ENCODE data around the gene ERLEC1.
"Not testable (repeated sequence)": the region's sequence is repeated elsewhere in the genome, so short reads cannot be mapped to it uniquely, and the experiment has no call there.

ERLEC1 gene

GRCh38 chr2:53784436-53784835 lies 2.4 kb upstream of the ERLEC1 start:
- DNase-seq = no peak

GRCh38 chr2:53785366-53785765 lies 1.5 kb upstream of the ERLEC1 start:
- DNase-seq = no peak

DNA sequence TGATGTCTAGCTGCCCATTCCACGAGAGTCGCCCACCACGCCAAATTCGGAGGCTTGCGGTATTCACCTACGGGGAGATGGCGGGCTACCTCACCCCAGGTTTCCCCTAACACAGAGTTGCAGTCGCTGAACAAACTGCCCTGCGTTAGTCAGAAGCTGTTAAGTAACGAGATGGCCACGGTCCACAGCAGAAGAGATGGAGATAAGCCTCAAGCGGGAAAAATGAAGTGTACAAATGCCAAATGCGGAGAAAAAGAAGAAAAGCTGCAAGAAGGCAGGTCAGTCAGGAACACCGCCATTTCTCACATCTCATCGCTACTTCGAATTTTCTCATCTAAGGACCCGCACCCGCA lies 516 bp upstream of the ERLEC1 start:
- peak; percentile 74 for DNase-seq

DNA sequence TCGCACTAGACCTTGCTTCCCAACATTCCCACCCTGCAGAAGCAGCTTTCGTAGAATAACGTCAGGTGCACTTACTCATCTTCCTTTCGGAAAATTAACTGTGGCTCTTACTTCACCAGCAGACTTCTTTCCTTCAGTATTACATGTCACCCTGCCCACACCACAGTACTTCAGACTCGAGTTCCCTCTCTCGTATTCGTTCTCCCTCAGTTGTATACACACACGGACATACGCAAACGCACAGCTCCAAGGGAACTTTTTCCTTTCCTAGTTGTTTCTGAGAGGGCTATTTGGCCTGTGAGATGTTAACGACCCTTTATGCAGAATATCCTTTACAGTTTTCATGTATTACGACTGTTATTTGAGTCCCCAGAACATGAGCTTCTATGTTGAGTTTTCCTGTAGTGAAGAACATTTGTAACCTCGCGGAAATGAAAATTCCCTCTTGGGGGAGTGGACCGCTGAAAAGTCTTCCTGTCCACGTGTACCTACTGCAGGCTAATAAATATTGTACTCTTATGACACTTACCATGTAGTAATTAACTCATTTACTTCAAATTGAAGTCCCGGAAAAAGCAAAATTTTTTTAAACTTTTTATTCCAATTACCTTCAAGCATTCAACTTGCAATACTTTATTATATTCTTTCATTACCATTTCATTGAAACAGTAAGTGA lies 908 bp downstream of the ERLEC1 start:
- no peak for DNase-seq

- no peak for DNase-seq
These were observed 6.4 kb downstream of the ERLEC1 start for GRCh38 chr2:53793261-53793660.

DNA sequence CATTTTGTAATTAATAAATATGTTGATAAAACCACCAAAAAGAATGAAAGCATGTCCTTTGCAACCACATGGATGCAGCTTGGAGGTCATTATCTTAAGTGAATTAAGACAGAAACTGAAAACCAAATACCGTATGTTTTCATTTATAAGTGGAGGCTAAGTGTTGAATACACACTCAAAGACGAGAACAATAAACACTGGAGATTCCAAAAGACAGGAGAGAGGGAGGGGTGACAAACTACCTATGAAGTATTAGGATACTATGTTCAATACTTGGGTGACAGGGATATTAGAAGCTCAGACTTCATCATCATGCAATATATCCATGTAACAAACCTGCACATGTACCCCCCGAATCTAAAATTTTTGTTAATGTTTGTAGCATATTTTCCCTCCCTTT lies 7.0 kb downstream of the ERLEC1 start:
- no peak for DNase-seq

- DNase-seq = no peak
These were observed 14.7 kb downstream of the ERLEC1 start for GRCh38 chr2:53801547-53801946.

DNA sequence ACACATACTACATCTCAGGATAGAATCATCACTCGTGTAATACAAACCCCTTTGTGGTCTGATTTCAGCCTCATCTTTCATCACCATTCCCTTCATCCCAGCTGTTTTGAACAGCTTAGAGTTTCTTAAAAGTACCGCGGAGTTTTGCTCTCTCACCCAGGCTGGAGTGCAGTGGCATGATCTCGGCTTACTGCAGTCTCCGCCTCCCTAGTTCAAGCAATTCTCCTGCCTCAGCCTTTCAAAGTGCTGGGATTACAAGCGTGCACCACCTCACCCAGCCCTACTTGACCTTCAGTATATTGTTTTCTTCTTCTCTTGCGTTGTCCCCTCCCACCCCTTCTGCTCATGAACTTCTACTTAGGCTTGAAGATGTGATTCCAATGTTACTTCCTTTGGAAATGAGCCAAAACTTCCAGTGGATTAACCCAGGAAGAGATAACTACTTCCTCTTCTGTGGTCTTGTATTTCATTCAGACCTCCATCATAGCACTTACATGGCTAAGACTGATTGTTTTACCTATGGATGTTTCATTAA lies 15.8 kb downstream of the ERLEC1 start:
- DNase-seq = no peak

DNA sequence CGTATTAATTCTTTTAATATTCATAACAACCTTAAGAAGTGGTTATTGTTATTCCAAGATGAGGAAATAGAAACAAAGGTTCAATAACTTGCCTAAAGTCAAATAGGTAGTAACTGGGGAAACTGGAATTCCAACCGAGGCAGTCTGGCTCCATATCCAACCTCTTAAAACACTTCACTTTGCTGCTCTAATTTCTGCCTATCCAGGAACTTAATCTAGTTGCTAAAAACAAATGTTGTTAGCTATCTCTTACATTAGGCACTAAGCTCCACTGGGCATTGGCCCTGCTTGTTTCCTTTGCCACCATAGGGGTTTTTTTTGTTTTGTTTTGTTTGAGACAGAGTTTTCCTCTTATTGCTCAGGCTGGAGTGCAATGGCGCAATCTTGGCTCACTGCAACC lies 24.8 kb downstream of the ERLEC1 start:
- DNase-seq = no peak

GRCh38 chr2:53813151-53813550 lies 26.3 kb downstream of the ERLEC1 start:
- no peak for DNase-seq

GRCh38 chr2:53818854-53819435 lies 32.1 kb downstream of the ERLEC1 start:
- no peak for DNase-seq

- DNase-seq = no peak
These were observed 32.8 kb downstream of the ERLEC1 start for GRCh38 chr2:53819634-53820033.

GRCh38 chr2:53820048-53820447 lies 33.2 kb downstream of the ERLEC1 start:
- DNase-seq = no peak

DNA sequence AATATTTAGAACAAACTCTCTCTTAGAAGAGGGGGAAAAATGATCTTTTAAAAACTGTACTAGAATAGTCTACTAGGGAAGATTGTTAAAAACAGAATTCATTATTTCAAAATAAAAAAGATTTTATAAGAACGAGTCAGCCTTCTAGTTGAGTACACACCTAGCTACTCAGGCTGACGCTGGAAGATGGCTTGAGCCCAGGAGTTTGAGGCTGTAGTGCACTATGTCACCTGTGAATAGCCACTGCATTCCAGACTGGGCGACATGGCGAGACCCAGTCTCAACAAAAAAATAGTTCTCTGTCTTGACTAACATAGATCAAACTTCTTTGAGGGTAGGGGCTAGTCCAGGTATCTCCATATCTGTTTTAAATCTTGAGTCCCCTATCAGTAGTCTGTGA lies 33.9 kb downstream of the ERLEC1 start:
- no peak for DNase-seq

GRCh38 chr2:53821810-53822209 lies 35.0 kb downstream of the ERLEC1 start:
- DNase-seq = no peak

DNA sequence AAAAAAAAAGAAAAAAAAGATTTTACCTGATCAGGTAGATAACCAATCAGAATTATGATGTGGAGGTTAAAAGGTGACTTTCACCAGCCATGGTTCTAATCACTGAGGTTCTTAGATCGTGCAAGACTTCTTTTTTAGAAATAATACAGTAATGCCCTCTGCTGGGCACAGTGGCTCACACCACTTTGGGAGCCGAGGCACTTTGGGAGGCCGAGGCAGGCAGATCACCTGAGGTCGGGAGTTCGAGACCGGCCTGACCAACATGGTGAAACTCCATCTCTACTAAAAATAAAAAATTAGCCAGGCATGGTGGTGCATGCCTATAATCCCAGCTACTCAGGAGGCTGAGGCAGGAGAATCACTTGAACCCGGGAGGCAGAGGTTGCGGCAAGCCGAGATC lies 36.8 kb downstream of the ERLEC1 start:
- DNase-seq = not testable (repeated sequence)

DNA sequence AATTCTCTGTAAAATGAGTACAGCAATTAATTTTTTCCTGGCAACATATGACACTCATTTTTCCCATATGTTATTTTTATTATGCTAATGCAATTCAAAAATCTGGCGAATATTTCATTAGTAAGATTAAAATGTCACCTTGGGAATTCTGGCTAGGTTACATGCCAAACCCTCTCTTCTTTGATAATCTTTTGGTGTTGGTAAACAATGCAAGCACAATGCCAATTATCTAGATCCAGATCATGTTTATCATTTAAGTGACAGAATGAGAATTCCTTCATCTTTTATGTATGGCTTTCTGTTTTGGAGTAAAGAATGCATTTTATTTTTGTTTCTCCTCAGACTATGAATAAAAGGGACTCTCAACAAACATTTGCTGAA lies 39.2 kb downstream of the ERLEC1 start:
- DNase-seq = no peak

DNA sequence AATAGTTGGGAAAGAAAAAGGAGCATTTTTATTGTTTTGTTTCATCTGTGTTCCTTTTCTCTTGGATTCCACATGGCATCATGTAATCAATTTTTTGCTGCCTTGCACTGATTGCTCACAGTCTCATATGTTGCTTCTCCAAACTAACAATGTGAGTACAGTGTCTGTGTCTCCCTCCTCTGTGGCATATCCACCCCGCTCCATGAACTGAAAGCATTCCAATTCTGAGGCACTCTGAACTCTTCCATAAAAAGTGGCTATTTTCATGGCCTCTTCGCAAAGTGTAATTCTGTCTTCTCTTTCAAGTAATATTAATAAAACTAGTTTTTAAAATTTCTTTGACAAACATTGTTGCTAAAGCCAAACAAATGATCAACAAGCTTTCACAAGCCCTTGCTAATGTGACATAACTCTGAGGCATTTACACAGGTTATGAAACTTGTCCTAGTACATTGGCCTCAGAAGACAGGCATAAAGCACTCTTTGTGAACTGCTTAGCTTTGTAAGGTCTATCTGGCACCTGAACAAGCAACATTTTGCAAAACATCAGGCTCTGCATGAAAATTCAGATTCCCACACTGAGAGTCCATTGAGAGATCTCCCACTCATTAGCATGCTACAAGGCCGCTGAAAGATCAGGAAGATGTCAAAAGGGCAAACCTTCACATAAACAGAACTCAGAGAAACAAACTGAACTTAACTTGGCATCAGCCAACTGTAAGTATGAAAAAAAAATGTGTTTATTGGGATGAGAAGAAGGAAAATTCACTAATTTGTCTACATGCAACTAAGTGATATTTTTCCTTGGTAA lies 39.9 kb downstream of the ERLEC1 start:
- DNase-seq = no peak

GRCh38 chr2:53827398-53828175 lies 40.7 kb downstream of the ERLEC1 start:
- no peak for DNase-seq

GRCh38 chr2:53828331-53828730 lies 41.5 kb downstream of the ERLEC1 start:
- no peak for DNase-seq

DNA sequence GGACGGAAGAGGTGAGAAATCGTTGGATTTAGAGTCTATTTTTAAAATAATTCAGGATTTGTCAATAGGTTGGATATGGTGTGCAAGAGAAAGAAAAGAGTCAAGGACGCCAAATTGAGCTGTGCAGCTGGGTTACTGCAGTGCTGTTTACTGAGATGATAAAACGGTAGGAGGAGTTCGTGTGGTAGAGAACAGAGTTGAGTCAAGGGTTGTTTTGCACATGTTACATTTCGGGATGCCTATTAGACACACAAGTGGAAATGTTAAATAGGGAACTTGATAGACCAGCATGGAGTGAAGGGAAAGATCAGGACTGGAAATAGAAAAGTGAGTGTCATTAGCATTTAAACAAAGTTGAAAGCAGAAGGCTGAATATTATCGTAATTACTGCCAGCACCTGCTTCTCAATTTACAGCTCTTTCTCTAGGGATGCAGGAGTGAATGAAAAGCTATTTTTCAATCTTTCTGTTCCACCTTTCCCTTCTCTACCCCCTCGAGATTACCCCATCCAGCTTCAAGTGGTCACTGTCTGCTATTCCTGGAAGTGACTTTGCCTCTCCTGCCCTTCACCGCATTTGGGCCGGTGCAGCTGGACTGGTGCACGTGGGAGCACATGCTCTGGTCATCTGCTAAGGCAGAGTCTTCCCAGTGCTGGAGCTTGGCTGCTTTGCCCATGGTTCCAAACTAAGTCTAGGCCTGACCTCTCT lies 42.6 kb downstream of the ERLEC1 start:
- DNase-seq = no peak

GRCh38 chr2:53829980-53830290 lies 43.1 kb downstream of the ERLEC1 start:
- not testable (repeated sequence) for DNase-seq

DNA sequence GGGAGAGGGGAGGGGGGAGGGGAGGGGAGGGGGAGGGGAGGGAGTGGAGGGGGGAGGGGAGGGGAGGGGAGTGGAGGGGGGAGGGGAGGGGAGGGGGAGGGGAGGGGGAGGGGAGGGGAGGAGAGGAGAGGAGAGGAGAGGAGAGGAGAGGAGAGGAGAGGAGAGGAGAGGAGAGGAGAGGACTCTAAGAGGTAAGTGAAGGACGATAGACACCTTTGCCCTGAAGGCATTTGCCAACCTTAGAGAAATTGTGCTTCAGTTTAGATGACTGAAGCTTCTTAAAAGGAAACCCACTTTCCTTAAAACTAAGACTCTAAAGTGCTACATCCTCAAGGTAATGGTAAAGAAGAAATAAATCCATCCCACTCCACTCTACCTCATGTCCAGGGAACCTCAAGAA lies 53.7 kb downstream of the ERLEC1 start:
- DNase-seq = no peak
